HL-60/S4 treated with retinoic acid at 250 ng/mL for 4 days and 3 days (cell line): ENCODE data around the gene PLEKHB1.

Source experiments
- in situ Hi-C: fragments of 300-500 bp; cut with MboI; formaldehyde crosslinking; loops from 2 replicates; pipeline ENCODE4 v1.7.0; 2022; ENCODE audit warnings: low sequenced_read_pairs

Gene PLEKHB1

GRCh38 chr11:73645972-73646631, at the start of gene PLEKHB1:
PLEKHB1 (plus strand) TSS chr11:73646581; CDS start chr11:73646609, 28 bp downstream.
- in situ Hi-C loops, result no loop called here

GRCh38 chr11:73597336-73597955, 48.9 kb upstream of the PLEKHB1 start:
- in situ Hi-C loops, result no loop called here

- in situ Hi-C loops, result no loop called here
Measured at GRCh38 chr11:73597956-73598718, 48.2 kb upstream of the PLEKHB1 start, which contains the start of gene FAM168A. FAM168A (minus strand) TSS chr11:73598112; CDS start chr11:73468474, 129,638 bp downstream.

- in situ Hi-C loops, result no loop called here
Measured at GRCh38 chr11:73598719-73599379, 47.5 kb upstream of the PLEKHB1 start.

- in situ Hi-C loops, result no loop called here
Measured at GRCh38 chr11:73612601-73613140, 33.7 kb upstream of the PLEKHB1 start.

- in situ Hi-C loops, result no loop called here
Measured at GRCh38 chr11:73614591-73614990, 31.8 kb upstream of the PLEKHB1 start.

- in situ Hi-C loops, result no loop called here
Measured at GRCh38 chr11:73622926-73623593, 23.3 kb upstream of the PLEKHB1 start.

- in situ Hi-C loops, result no loop called here
Measured at GRCh38 chr11:73623686-73624085, 22.7 kb upstream of the PLEKHB1 start.

GRCh38 chr11:73625696-73626318, 20.6 kb upstream of the PLEKHB1 start:
- in situ Hi-C loops, result no loop called here

- in situ Hi-C loops, result no loop called here
Measured at GRCh38 chr11:73629907-73630306, 16.5 kb upstream of the PLEKHB1 start.

- in situ Hi-C loops, result no loop called here
Measured at GRCh38 chr11:73632996-73633395, 13.4 kb upstream of the PLEKHB1 start.

- in situ Hi-C loops, result no loop called here
Measured at GRCh38 chr11:73633999-73634398, 12.4 kb upstream of the PLEKHB1 start.

- in situ Hi-C loops, result no loop called here
Measured at GRCh38 chr11:73635721-73636120, 10.7 kb upstream of the PLEKHB1 start.

GRCh38 chr11:73636249-73636648, 10.1 kb upstream of the PLEKHB1 start:
- in situ Hi-C loops, result no loop called here

- in situ Hi-C loops, result no loop called here
Measured at GRCh38 chr11:73637012-73637411, 9.4 kb upstream of the PLEKHB1 start.

- in situ Hi-C loops, result no loop called here
Measured at GRCh38 chr11:73640592-73640991, 5.8 kb upstream of the PLEKHB1 start.

GRCh38 chr11:73641668-73642067, 4.7 kb upstream of the PLEKHB1 start:
- in situ Hi-C loops, result no loop called here

GRCh38 chr11:73645121-73645969, 1.0 kb upstream of the PLEKHB1 start:
- in situ Hi-C loops, result no loop called here

GRCh38 chr11:73647459-73648100, 1.2 kb downstream of the PLEKHB1 start:
- in situ Hi-C loops, result no loop called here
